PC-9 (cell line): ENCODE measurements around the gene KCNK5. TPM values are rescaled to one million over a fixed set of nuclear protein-coding genes. Genes with fewer than 3 reads are reported as not detected.

Experiments
- BruUV-seq: library from RNA; stranded (reverse); fragments of 400-500 nt; replicated peaks from 2 replicates; lab custom pipeline; 2021; lab: Mats Ljungman, UMichigan
- CTCF ChIA-PET: fragments of 300-600 bp; sonication (Branson Sonifier 250); formaldehyde crosslinking; loops from one replicate; lab custom pipeline; 2022; ENCODE audit warnings: antibody characterized with exemption; lab: Charles Lee
- POLR2A ChIA-PET: fragments of 300-600 bp; sonication (Branson Sonifier 250); formaldehyde crosslinking; loops from one replicate; lab custom pipeline; 2022; ENCODE audit warnings: antibody characterized with exemption; ENCODE audit not compliant: unreplicated experiment; lab: Charles Lee
- DNase-seq, 2 experiments: peaks; one replicate each; pipeline versions ENCODE4 v3.0.0 to v3.0.0-alpha.2; 2015 to 2022; ENCODE audit warnings: mixed read lengths in 1 of 2
- H2AFZ ChIP-seq: fragments of 200-600 bp; sonication (generic); 2 replicates; pipeline ENCODE4 v1.8.1; 2017; ENCODE audit warnings: antibody characterized with exemption
- H3F3A ChIP-seq: fragments of 200-600 bp; sonication (generic); 2 replicates; pipeline ENCODE4 v1.8.1; 2017; ENCODE audit warnings: antibody characterized with exemption, mild to moderate bottlenecking, low read depth; ENCODE audit not compliant: insufficient read depth
- H3K27ac ChIP-seq: fragments of 200-600 bp; sonication (generic); 2 replicates; pipeline ENCODE4 v1.6.1; 2016; ENCODE audit warnings: mixed run types
- H3K27me3 ChIP-seq: fragments of 200-600 bp; sonication (generic); 2 replicates; pipeline ENCODE4 v1.6.1; 2016; ENCODE audit warnings: low read depth, mixed run types; ENCODE audit not compliant: insufficient read depth
- H3K36me3 ChIP-seq: fragments of 200-600 bp; sonication (generic); 2 replicates; pipeline ENCODE4 v1.6.1; 2016; ENCODE audit warnings: low read depth, mixed run types
- H3K4me1 ChIP-seq: fragments of 200-600 bp; sonication (generic); replicated peaks from 2 replicates; pipeline ENCODE4 v1.6.1; 2016; ENCODE audit warnings: mixed run types; ENCODE audit not compliant: insufficient read depth
- H3K4me2 ChIP-seq: fragments of 200-600 bp; sonication (generic); 2 replicates; pipeline ENCODE4 v1.6.1; 2017; ENCODE audit warnings: mixed run types
- H3K4me3 ChIP-seq: fragments of 200-600 bp; sonication (generic); 2 replicates; pipeline ENCODE4 v1.6.1; 2016; ENCODE audit warnings: mixed run types
- H3K79me2 ChIP-seq: fragments of 200-600 bp; sonication (generic); 2 replicates; pipeline ENCODE4 v1.6.1; 2017; ENCODE audit warnings: low read depth, mixed run types
- H3K9me2 ChIP-seq: fragments of 200-600 bp; sonication (generic); 2 replicates; pipeline ENCODE4 v1.8.1; 2017; ENCODE audit warnings: mild to moderate bottlenecking; ENCODE audit not compliant: insufficient read depth
- H3K9me3 ChIP-seq: fragments of 200-600 bp; sonication (generic); 2 replicates; pipeline ENCODE4 v1.8.1; 2016; ENCODE audit warnings: low read depth; ENCODE audit not compliant: insufficient read depth
- H4K20me1 ChIP-seq: fragments of 200-600 bp; sonication (generic); 2 replicates; pipeline ENCODE4 v1.8.1; 2017; ENCODE audit not compliant: insufficient read depth
- EZH2 ChIP-seq: fragments of 200-600 bp; sonication (generic); IDR thresholded peaks from 2 replicates; pipeline ENCODE4 v1.8.0; 2017; ENCODE audit warnings: antibody characterized with exemption, low read depth
- intact Hi-C: fragments of 100-400 bp; cut with micrococcal nuclease; formaldehyde crosslinking; loops from one replicate; pipeline ENCODE4 v1.10.0; 2022; ENCODE audit not compliant: unreplicated experiment
- total RNA-seq: library from RNA; stranded (reverse); gene quantifications from 2 replicates; pipeline ENCODE4 v1.2.3, GENCODE V29; 2021
- TF ChIP-seq, protein P1 (sequence below): fragments of 200-600 bp; sonication (generic); conservative IDR thresholded peaks from 2 replicates; pipeline ENCODE4 v1.6.1; 2017; ENCODE audit warnings: mixed run types, antibody characterized with exemption, mild to moderate bottlenecking, moderate library complexity

KCNK5 gene
- total RNA-seq, 1 experiment from 2014 or later: 11.9 TPM

DNA sequence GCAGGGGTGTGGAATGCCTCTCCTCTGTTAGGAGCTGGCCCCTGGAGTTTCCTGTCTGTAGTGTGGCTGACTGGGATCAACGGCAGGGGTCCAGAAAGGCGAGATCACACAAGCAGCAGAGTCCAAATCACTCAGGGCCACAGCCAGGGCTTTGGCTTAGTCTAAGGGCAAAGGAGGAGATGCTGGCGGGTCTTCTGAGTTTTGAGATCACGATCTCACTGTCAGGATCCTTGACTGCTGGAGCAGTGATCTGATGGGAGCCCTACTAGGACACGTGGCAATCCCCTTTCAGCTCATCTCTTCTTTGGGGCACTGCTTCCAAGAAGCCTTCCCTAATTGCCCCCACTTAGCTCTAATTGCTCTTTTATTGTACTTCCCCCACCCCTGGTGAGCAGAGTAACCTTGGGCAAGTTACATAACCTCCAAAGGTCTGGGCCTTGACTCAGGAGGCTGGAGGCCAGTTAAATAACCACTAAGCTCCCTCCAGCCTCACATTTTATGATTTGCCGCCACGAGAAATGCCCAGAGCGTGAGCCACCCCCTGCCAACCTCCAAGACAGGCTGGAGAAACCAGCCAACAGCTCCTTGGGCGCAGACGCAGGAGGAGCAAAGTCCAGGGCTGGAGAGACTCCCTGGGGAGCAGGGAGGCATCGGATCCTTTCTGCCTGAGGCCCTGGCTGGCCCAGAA, 12.0 kb downstream of the KCNK5 start:
- CTCF ChIA-PET: no interaction called here
- peaks cover 42% of the 10 kb centered on the region for H4K20me1 ChIP-seq
- H3K27me3 ChIP-seq: no peaks in the 10 kb centered on the region
- intact Hi-C loops: no loop called here
- peaks cover 18% of the 10 kb centered on the region for H3K36me3 ChIP-seq
- H3K4me1 ChIP-seq: peaks cover 57% of the 10 kb centered on the region
- H3K27ac ChIP-seq: no peak overlapping the region
- peaks cover 12% of the 10 kb centered on the region for H3F3A ChIP-seq
- no TSS peak for BruUV-seq
- POLR2A ChIA-PET: interaction anchor here (0.6 kb wide), 1 partner anchor 49 kb away, joined by 6 read pairs; no protein-coding TSS in a partner anchor
- no peak overlapping the region for H3K4me3 ChIP-seq
- no peak overlapping the region for H3K4me2 ChIP-seq
- no peak for TF ChIP-seq EZH2
- TF ChIP-seq, protein P1, sequence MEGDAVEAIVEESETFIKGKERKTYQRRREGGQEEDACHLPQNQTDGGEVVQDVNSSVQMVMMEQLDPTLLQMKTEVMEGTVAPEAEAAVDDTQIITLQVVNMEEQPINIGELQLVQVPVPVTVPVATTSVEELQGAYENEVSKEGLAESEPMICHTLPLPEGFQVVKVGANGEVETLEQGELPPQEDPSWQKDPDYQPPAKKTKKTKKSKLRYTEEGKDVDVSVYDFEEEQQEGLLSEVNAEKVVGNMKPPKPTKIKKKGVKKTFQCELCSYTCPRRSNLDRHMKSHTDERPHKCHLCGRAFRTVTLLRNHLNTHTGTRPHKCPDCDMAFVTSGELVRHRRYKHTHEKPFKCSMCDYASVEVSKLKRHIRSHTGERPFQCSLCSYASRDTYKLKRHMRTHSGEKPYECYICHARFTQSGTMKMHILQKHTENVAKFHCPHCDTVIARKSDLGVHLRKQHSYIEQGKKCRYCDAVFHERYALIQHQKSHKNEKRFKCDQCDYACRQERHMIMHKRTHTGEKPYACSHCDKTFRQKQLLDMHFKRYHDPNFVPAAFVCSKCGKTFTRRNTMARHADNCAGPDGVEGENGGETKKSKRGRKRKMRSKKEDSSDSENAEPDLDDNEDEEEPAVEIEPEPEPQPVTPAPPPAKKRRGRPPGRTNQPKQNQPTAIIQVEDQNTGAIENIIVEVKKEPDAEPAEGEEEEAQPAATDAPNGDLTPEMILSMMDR: no peak
- peaks cover 89% of the 10 kb centered on the region for H3K79me2 ChIP-seq
- H3K9me3 ChIP-seq: no peaks in the 10 kb centered on the region
- no peaks in the 10 kb centered on the region for H3K9me2 ChIP-seq
- no peak for DNase-seq
- no peak overlapping the region for H2AFZ ChIP-seq

- CTCF ChIA-PET: interaction anchor here (0.5 to 0.8 kb wide), 2 partner anchors 19 to 53 kb away, joined by 3 read pairs; no protein-coding TSS in a partner anchor
- DNase-seq: no peak
- peak overlapping the region; percentile 30; the same call in 1 of the 2 replicates for H3K4me2 ChIP-seq
- H3K9me3 ChIP-seq: no peaks in the 10 kb centered on the region
- no peaks in the 10 kb centered on the region for H3K9me2 ChIP-seq
- H3K4me3 ChIP-seq: no peak overlapping the region
- no TSS peak for BruUV-seq
- TF ChIP-seq, protein P1: no peak
- no peak for TF ChIP-seq EZH2
- peaks cover 89% of the 10 kb centered on the region for H3K79me2 ChIP-seq
- no peaks in the 10 kb centered on the region for H3K27me3 ChIP-seq
- H2AFZ ChIP-seq: no peak overlapping the region
- peaks cover 28% of the 10 kb centered on the region for H4K20me1 ChIP-seq
- intact Hi-C loops: loop anchor here (1.0 kb wide), 4 partner anchors 11 to 46 kb away; partner anchors contain the start of gene KCNK5
- peaks cover 18% of the 10 kb centered on the region for H3K36me3 ChIP-seq
- POLR2A ChIA-PET: interaction anchor here (0.6 to 1.0 kb wide), 4 partner anchors 9 to 1747 kb away, joined by 3 to 4 read pairs (median 3); no protein-coding TSS in a partner anchor
- H3F3A ChIP-seq: peaks cover 12% of the 10 kb centered on the region
- peaks cover 65% of the 10 kb centered on the region for H3K4me1 ChIP-seq
- peak overlapping the region; percentile 41 for H3K27ac ChIP-seq
Observed at GRCh38 chr6:39215640-39216158, 13.6 kb downstream of the KCNK5 start.

DNA sequence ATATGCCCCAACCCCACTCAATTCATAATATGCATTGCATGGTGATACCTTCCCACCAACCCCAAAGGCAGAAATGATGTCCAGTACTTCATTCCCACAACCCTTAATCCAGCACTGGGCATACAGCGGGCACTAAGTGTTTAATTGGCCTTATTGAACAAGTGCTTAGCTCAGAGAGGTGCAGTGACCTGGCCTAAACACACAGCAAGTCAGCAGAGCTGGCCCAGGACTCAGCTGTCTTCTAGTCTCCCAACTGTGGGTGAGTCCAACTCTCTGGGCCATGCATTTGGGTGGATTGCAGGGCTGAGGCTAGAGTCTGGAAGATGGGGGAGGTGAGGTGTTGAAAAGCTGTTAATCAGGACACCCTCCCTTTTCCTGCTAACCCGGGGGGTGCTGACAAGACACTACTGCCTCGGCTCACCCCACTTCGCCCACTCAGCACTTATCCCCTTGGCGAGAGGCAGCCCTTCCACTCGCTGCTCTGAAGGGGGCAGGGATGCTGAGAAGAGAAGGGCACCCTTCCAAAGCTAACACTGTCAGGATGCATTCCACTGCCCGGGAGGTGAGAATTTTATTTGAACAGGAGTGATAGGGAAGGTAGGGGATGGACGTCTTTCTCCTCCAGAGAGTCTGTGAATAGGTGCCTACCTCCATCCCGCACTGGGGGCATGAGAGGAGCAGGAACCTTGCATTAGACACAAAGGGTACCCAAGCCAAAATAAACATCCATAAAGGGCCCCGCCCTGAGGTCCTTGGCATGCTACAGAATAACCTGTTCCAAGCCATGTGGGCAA, 14.2 kb downstream of the KCNK5 start:
- 0 out of 2 replicates have a peak overlapping the region, but pooled peaks have one; percentile 41 for H3K27ac ChIP-seq
- peak overlapping the region; percentile 30; the same call in 1 of the 2 replicates for H3K4me2 ChIP-seq
- H4K20me1 ChIP-seq: peaks cover 23% of the 10 kb centered on the region
- H3K27me3 ChIP-seq: no peaks in the 10 kb centered on the region
- H2AFZ ChIP-seq: no peak overlapping the region
- no peaks in the 10 kb centered on the region for H3K9me2 ChIP-seq
- H3K4me1 ChIP-seq: peaks cover 68% of the 10 kb centered on the region
- peaks cover 89% of the 10 kb centered on the region for H3K79me2 ChIP-seq
- peaks cover 18% of the 10 kb centered on the region for H3K36me3 ChIP-seq
- no peaks in the 10 kb centered on the region for H3K9me3 ChIP-seq
- BruUV-seq: no TSS peak
- ChIA-PET POLR2A (interaction anchor here (0.8 to 1.0 kb wide), 2 partner anchors 11 to 1747 kb away, joined by 3 read pairs; no protein-coding TSS in a partner anchor), CTCF (interaction anchor here (0.8 kb wide), 1 partner anchor 19 kb away, joined by 3 read pairs; no protein-coding TSS in a partner anchor)
- DNase-seq: peak; percentile 80 to 85
- intact Hi-C loops: loop anchor here (1.0 kb wide), 4 partner anchors 11 to 46 kb away; partner anchors contain the start of gene KCNK5
- TF ChIP-seq, protein P1: no peak
- no peak for TF ChIP-seq EZH2
- H3F3A ChIP-seq: peaks cover 12% of the 10 kb centered on the region
- no peak overlapping the region for H3K4me3 ChIP-seq
